ENCODE measurements around the gene KLHL3.

DNA sequence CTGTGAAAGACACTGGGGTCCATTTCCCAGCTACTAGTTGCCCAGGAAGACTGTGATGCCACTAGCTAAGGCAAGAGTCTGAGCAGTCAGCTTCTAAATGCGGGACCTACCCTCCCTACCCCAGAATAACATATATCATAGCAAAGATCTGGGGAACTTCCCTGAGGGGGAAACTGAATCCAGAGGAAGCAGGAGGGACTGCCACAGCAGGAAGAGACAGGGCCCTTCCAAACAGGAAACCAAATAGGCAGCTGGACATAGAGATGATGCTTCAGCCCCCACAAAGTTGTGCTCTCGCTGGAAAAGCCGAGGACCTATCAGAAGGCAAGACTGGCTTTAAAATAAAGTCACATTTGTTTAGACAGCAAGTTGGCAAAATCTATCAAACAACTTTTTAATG, 51.1 kb downstream of the KLHL3 start:
- TF ChIP-seq SMC3 (IDR thresholded peaks at IDR 0.05; ENCODE audit: low read depth, low read length), result no peak
- no peak for TF ChIP-seq FOXM1 (IDR thresholded peaks at IDR 0.05; ENCODE audit: low read depth)
- TF ChIP-seq EP300 (IDR thresholded peaks at IDR 0.05; ENCODE audit: borderline replicate concordance in 1 of 2, low read depth in 1 of 2, low read length in 1 of 2), result no peak
- no peak for TF ChIP-seq RAD21 (IDR thresholded peaks at IDR 0.05; ENCODE audit: low read length)
- TF ChIP-seq RCOR1 (IDR thresholded peaks at IDR 0.05; ENCODE audit: low read length), result no peak
- no peak for TF ChIP-seq GATA2 (CRISPR knock-in tag; IDR thresholded peaks at IDR 0.05)
- TF ChIP-seq SIN3A (IDR thresholded peaks at IDR 0.05; ENCODE audit: borderline replicate concordance, low read depth, low read length), result no peak
- TF ChIP-seq MEF2A (IDR thresholded peaks at IDR 0.05; ENCODE audit: borderline replicate concordance, low read depth), result no peak
